Measurements from ENCODE around the gene ZNRF3.
"Not testable (repeated sequence)": the region's sequence is repeated elsewhere in the genome, so short reads cannot be mapped to it uniquely, and the experiment has no call there.

The ZNRF3 gene

DNA sequence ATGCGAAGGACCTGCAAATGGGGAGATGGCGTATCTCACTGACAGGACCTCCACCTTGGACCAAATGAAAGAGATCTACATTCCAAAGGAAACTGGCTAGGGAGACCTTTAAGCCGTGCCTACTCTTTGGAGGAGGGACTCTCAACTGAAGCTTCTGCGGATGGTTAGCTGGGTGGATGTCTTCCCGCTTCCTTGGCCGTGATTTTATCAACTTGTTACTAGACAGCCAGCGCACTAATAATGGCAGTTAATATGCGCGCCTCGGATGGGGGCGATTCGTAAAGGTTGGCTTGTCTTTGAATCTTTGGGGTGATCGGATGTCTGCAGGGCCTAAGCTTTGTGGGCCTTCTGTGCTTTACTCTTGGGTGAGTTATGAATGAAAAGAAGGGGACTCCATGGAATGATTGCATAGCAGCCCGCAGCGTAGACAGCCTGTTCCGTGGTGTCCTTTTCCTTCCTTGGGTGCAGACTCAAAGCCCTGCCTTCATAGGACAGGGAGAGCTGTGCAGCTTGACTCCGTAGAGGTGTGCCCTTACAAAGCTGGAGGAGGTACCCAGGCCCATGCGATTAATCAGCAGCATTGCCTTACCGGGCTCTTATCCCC is 1.5 kb downstream of the ZNRF3 start:
- peak overlapping the region; percentile 64 for H3K4me3 ChIP-seq (ENCODE audit: low read depth, low read length)
- TF ChIP-seq, protein P1, sequence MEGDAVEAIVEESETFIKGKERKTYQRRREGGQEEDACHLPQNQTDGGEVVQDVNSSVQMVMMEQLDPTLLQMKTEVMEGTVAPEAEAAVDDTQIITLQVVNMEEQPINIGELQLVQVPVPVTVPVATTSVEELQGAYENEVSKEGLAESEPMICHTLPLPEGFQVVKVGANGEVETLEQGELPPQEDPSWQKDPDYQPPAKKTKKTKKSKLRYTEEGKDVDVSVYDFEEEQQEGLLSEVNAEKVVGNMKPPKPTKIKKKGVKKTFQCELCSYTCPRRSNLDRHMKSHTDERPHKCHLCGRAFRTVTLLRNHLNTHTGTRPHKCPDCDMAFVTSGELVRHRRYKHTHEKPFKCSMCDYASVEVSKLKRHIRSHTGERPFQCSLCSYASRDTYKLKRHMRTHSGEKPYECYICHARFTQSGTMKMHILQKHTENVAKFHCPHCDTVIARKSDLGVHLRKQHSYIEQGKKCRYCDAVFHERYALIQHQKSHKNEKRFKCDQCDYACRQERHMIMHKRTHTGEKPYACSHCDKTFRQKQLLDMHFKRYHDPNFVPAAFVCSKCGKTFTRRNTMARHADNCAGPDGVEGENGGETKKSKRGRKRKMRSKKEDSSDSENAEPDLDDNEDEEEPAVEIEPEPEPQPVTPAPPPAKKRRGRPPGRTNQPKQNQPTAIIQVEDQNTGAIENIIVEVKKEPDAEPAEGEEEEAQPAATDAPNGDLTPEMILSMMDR (IDR thresholded peaks at IDR 0.05; ENCODE audit: low read depth, low read length), result no peak

DNA sequence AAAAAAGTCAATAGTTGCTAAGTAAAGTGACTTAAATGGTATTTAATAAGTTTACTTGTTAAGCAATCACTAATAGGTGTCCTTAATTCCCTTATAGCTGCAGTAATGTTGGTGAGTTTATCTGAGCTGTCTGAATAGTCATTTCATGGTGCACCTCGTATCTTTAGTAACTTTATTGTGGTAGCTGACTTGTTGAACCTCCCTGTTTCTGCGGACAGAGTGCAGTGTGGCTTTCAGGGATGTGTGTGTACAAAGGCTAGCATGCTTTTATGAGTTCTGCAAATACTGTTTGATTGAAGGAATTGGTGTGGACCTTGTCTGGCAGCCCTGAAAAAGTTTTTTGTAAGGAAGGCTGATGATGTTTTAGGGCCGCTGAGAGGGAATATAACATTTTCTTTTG is 2.6 kb downstream of the ZNRF3 start:
- TF ChIP-seq, protein P1 (IDR thresholded peaks at IDR 0.05; ENCODE audit: low read depth, low read length), result no peak
- no peak overlapping the region for H3K4me3 ChIP-seq (ENCODE audit: low read depth, low read length)

DNA sequence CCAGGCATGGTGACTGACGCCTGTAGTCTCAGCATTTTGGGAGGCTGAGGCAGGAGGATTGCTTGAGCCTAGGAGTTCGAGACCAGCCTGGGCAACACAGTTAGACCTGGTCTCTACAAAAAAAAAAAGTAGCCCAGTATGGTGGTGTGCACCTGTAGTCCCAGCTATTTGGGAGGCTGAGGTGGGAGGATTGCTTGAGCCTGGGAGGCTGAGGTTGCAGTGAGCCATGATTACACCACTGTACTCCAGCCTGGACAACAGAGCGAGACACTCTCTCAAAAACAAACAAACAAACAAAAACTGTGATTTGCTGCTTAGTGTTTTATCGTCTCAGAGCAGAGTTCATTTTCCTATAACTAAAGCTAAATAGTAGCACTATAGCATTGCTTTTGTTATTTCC is 3.3 kb downstream of the ZNRF3 start:
- not testable (repeated sequence) for H3K4me3 ChIP-seq (ENCODE audit: low read depth, low read length)

DNA sequence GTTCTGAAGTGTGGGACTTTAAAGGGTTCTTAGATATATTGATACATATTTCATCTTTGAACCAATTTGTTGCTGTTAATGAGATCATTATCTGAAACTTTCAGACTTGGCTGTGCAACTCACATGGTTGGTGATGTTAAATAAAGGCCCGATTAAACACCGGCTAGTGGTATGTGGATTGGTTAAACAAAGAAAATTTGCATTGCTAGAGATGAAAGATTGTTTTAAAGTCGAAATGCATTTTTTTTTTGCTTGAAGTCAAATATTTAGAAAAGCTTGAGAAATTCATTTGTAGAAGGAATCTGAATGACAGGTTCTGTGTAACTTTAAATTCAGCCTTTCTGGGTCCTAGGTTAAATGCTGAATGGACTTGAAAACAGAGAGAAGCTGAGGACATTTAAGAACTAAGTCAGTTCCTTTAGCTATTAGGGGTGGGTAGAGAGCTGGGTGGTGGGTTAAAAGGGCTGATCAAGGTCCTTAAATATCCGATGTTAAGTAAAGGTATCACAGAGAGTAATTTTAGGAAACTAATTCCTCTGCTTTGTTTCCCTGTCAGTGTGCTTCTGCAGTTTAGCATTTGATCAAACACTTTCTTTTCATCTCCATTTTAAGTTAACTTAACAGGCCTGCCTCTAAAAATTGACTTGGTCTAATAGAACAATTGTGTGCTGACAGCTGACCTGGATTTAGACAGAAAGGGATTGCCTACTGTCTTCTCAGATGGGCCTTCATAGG is 4.5 kb downstream of the ZNRF3 start:
- TF ChIP-seq, protein P1 (IDR thresholded peaks at IDR 0.05; ENCODE audit: low read depth, low read length), result no peak
- no peak overlapping the region for H3K4me3 ChIP-seq (ENCODE audit: low read depth, low read length)

DNA sequence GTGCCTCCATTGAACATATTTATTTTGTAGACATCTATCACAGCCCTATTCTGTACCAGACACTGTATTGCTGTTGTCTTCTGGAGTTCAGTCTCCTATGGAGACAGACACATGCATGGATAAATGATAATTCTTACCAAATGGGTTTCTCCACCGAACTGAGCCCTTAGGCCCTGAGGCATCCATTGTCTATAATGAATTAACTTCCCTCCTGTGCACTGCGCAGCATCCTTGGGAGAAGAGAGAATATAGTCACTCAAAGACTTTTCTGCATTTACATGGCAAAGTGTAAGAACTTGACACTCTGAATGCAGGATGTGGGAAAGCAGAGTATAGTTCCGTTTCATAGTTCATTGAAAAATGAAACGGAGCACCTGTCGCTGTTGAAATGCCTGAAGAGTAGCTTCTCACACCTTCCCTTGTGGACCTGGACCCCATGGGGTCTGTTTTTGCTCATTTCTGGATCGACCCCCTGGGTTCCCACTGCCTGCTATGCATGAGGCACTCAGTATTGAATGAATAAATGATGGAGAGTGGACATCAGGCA is 6.2 kb downstream of the ZNRF3 start:
- TF ChIP-seq, protein P1 (IDR thresholded peaks at IDR 0.05; ENCODE audit: low read depth, low read length), result no peak
- no peak overlapping the region for H3K4me3 ChIP-seq (ENCODE audit: low read depth, low read length)

DNA sequence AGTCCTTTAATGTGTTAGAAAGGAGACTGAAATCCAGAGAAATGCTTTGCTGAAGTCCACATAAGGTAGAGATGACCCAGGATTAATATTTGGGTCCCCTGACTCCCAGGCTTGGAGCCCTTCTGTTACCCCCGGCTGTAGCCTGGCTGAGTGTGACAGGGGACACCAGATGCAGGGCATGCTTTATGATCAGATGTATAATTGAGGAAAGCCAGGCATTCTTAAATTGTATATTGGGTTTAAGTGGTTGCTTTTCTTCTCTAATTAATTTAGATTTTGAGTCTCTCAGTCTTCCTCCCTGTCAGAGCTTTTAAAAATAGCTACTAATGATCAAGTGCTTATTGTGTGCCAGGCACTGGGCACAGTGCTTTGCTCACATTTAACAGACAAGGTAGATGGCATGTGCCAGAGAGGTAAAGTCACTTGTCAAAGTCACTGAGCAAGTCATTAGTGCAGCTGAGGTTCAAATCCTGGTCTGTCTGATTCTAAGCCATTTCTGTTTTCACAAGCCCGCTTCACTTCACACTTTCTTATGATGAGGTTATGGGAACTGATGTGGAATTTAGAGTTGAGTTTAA is 7.9 kb downstream of the ZNRF3 start:
- no peak overlapping the region for H3K4me3 ChIP-seq (ENCODE audit: low read depth, low read length)
- TF ChIP-seq, protein P1 (IDR thresholded peaks at IDR 0.05; ENCODE audit: low read depth, low read length), result no peak

DNA sequence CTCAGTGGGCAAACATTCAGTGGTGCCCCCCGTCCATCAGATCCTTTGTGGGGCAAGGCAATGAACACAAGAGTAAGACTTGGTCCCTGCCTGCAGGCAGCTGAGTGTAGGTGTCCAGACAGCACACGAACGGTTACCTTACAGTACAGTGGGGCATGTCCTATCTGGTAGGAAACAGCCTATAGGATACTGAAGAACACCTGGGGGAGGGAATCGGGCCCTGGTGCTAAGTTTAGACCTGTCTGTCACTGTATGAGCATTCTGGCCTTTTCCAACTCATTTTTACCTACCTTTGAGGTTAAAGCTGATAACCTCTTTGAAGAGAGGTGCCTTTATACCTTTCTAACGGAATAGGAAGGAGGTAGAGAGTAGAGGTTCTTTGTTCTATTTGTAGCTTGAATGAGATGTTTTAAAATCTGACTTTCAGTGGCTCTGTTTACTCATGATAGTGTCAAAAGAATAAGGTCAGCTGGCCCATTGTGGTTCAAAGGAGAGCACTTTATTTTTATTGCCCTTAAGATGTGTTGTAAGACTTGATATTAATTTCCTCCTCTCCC is 8.9 kb downstream of the ZNRF3 start:
- TF ChIP-seq, protein P1 (IDR thresholded peaks at IDR 0.05; ENCODE audit: low read depth, low read length), result no peak
- no peak overlapping the region for H3K4me3 ChIP-seq (ENCODE audit: low read depth, low read length)
